Measurements from ENCODE around the gene AIPL1. TPM values are rescaled to one million over a fixed set of nuclear protein-coding genes. Genes with fewer than 3 reads are reported as not detected.

The AIPL1 gene
- total RNA-seq, 1 donor from 2014 or later = not detected

DNA sequence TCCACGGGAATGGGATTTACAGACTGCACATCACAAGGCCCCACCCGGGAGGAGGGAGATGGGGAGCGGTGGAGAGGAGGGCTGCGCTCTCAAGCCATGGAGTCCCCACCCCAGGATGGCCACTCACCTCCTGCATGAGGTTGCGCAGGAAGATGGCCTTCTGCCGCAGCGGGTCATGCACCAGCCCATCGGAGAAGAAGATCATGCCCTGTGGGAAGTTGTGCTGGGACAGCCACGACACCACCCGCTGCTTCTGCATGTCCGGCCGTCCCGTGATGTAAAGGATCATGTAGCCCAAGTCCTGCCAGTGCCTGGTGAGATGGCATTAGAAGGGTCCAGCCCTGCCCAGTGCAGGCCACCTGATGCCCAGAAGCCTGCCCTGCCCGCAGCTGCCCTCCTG is 26.3 kb upstream of the AIPL1 start:
- DNase-seq (ENCODE audit: low read depth) = no peak
- TF ChIP-seq, protein P1, sequence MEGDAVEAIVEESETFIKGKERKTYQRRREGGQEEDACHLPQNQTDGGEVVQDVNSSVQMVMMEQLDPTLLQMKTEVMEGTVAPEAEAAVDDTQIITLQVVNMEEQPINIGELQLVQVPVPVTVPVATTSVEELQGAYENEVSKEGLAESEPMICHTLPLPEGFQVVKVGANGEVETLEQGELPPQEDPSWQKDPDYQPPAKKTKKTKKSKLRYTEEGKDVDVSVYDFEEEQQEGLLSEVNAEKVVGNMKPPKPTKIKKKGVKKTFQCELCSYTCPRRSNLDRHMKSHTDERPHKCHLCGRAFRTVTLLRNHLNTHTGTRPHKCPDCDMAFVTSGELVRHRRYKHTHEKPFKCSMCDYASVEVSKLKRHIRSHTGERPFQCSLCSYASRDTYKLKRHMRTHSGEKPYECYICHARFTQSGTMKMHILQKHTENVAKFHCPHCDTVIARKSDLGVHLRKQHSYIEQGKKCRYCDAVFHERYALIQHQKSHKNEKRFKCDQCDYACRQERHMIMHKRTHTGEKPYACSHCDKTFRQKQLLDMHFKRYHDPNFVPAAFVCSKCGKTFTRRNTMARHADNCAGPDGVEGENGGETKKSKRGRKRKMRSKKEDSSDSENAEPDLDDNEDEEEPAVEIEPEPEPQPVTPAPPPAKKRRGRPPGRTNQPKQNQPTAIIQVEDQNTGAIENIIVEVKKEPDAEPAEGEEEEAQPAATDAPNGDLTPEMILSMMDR (conservative IDR thresholded peaks at IDR 0.05; ENCODE audit: low read depth, low read length) = no peak
- H3K4me3 ChIP-seq (ENCODE audit: low read depth, low read length) = no peak overlapping the region

DNA sequence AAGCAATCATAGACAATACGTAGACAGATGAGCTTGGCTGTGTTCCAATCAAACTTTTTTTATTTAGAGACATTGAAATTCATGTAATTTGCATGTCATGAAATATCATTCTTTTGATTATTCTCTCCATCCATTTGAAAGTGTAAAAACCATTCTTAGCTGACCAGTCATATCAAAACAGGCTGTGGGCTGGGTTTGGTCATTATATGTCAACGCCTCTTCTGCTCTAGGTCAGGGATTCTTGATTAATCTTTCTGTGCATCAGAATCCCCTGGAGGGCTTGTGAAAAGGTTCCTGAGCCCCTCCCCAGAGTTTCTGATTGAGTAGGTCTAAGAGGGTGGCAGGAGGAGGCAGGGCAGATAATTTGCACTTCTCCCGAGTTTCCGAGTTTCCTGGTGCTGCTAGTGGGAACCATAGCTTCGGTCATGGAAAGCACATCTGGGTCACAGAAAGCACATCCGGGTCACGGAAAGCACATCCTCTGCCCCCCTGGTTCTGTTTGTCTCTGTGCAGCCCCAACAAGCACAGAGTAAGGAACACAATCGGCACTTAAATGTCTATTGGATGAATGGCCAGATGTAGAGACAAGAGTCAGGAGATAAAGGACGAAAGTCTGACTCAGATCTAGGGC is 25.7 kb upstream of the AIPL1 start:
- TF ChIP-seq, protein P1 (conservative IDR thresholded peaks at IDR 0.05; ENCODE audit: low read depth, low read length) = no peak
- no peak for DNase-seq (ENCODE audit: low read depth)
- H3K4me3 ChIP-seq (ENCODE audit: low read depth, low read length) = no peak overlapping the region

DNA sequence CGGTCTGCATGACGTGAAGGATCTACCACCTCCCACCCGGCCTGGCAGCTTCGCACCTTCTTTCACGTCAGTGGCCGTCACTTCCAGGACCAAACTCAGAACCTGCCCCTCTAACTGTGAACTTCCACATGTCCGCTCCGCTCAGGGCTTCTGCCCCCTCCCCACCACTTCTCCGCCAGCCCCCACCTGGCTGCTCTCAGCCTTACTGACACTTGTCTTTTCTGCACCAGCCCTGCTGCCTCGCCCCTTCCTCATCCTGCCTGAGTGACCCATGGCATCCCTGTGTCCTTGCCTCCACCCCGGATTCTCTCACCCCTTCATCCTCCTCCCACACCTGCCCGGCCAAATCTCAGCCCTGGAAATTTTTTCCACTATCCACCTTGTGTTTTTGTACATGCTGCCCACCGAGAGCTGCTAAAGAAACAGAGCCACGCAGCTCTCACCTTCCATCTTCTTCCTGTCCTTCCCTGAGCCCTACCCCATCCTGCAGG is 23.6 kb upstream of the AIPL1 start:
- no peak overlapping the region for H3K4me3 ChIP-seq (ENCODE audit: low read depth, low read length)
- TF ChIP-seq, protein P1 (conservative IDR thresholded peaks at IDR 0.05; ENCODE audit: low read depth, low read length) = no peak
- DNase-seq (ENCODE audit: low read depth) = no peak

DNA sequence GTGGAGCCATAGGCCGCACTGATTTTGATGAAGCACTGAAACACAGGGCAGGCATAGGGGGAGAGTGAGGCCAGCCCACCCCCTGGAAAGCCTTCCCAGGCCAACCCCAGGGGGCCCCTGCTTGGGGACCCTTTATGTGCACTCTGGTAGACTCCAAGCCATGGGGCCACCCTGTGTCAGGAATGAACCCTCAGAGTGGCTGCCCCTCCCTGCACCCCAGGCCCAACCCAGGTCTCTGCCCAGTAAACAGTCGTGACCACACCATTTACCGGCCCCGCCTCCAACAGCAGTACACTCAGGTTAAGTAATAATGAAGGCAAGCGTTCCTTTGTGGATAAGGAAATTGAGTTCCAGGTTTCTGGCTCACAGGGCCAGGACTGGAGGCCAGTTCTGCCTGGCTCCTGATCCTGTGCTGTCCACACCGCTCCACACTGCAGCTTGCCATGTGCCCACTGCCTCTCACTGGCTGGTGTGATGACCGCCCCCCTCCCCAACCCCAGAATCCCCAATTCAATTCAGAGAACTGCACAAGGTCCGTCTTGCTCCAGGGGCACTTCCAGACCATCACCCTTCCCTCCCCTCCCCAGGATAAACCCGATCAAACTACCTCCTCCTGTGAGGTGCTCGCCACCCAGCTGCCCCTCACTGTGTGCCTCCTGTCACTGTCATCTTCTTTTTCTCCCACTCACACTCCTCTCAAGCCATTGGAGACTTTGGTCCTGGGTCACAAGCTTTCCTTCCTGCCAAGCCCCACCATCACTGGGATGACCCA is 23.0 kb upstream of the AIPL1 start:
- no peak for DNase-seq (ENCODE audit: low read depth)
- H3K4me3 ChIP-seq (ENCODE audit: low read depth, low read length) = no peak overlapping the region
- TF ChIP-seq, protein P1 (conservative IDR thresholded peaks at IDR 0.05; ENCODE audit: low read depth, low read length) = no peak

DNA sequence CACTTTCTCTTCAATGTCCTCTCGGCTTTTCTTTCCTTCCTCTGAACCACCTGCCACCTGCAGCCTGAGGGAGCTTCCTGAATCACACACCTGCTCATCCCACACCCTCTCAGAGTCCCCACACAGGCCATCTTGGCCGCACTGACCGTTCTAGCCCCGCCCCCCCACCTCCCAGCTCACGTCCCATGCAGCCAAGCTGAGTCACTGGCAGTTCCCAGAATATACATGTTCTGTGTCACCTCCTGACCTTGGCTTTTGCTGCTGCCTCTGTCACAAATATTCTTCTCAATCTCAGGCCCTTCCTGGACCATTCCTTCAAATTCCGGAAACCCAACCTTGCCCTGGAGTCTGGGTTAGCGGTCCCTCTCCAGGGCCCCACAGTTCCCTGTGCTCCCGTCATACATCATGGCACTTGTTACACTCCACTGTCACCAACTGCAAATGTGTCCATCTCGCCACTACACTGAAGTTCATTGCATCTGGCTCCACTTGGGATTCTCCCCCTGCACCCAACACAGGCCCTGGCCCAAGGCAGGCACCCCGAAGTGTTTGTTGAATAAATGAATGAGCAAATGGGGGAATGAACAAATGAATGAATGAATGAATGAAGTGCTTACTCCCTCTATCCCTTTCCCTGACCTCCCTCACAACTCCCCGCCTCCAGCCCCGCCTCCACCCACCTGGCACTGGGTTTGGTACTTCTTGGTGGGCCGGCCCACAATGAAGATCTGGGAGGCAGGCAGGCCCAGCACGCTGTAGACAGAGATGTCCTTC is 22.2 kb upstream of the AIPL1 start:
- DNase-seq (ENCODE audit: low read depth) = no peak
- TF ChIP-seq, protein P1 (conservative IDR thresholded peaks at IDR 0.05; ENCODE audit: low read depth, low read length) = no peak
- H3K4me3 ChIP-seq (ENCODE audit: low read depth, low read length) = no peak overlapping the region

DNA sequence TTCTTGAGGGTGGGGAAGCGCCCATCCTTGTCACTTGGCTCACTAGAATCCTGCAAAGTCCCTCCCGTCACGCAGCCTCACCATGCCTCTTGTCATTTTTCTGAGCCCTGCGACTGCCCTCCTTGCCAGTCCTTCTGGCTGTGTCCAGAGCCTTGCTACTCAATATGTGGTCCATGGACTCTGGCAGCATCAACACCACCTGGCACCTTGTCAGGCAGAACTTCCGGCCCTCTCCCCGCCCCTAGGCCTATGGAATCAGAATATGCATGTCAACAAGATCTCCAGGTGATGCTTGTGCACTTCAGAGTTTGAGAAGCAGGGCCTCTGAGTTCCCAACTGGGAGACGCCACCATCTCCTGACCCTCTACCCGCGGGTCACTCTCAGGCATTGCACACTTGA is 21.4 kb upstream of the AIPL1 start:
- H3K4me3 ChIP-seq (ENCODE audit: low read depth, low read length) = no peak overlapping the region
- TF ChIP-seq, protein P1 (conservative IDR thresholded peaks at IDR 0.05; ENCODE audit: low read depth, low read length) = no peak
- no peak for DNase-seq (ENCODE audit: low read depth)
